Thyroid gland (tissue), 4 donors: Measurements from ENCODE around the gene FRAS1.

Experiments used
- CTCF ChIP-seq, 6 experiments: fragments of 200-600 bp in 3 of 6; fragments of 450-650 bp in 3 of 6; sonication (generic) in 3 of 6; IDR thresholded peaks; one replicate each; pipeline ENCODE4 v1.5.1; 2016 to 2019; ENCODE audit warnings: antibody characterized with exemption in 6 of 6, mild to moderate bottlenecking in 2 of 6, inconsistent platforms in 1 of 6, moderate library complexity in 1 of 6
- POLR2A ChIP-seq, 2 donors: fragments of 450-650 bp; IDR thresholded peaks; one replicate each; pipeline ENCODE4 v1.6.1; 2017; ENCODE audit warnings: antibody characterized with exemption in 2 of 2, mild to moderate bottlenecking in 2 of 2, moderate library complexity in 1 of 2

GRCh38 chr4:78468272-78468671 lies 411.1 kb downstream of the FRAS1 start:
- TF ChIP-seq POLR2A (IDR thresholded peaks at IDR 0.05) (no peak), CTCF (IDR thresholded peaks at IDR 0.05) (no peak)
